ENCODE results near the gene CDH2.

Gene CDH2

GRCh38 chr18:28036488-28036887 is 140.4 kb downstream of the CDH2 start:
- Mint-ChIP-seq H3K27ac (no peak overlapping the region), H3K4me3 (no peak overlapping the region), H3K4me1 (no peaks in the 10 kb centered on the region), H3K9me3 (peaks cover 11% of the 10 kb centered on the region), H3K36me3 (no peaks in the 10 kb centered on the region)
- no peak for DNase-seq (ENCODE audit: low spot score in 2 of 2)
- ATAC-seq = no peak

- H3K4me1 Mint-ChIP-seq = no peaks in the 10 kb centered on the region
These were observed 142.4 kb downstream of the CDH2 start for GRCh38 chr18:28034567-28034966.

GRCh38 chr18:28032177-28032576 is 144.8 kb downstream of the CDH2 start:
- H3K36me3 Mint-ChIP-seq = no peaks in the 10 kb centered on the region
- H3K9me3 Mint-ChIP-seq = peaks cover 11% of the 10 kb centered on the region
- DNase-seq (ENCODE audit: low spot score in 2 of 2) (no peak), ATAC-seq (no peak)
- no peak overlapping the region for H3K27ac Mint-ChIP-seq
- no peaks in the 10 kb centered on the region for H3K4me1 Mint-ChIP-seq
- H3K4me3 Mint-ChIP-seq = no peak overlapping the region

More at GRCh38 chr18:28034567-28034966, 142.4 kb downstream of the CDH2 start:
- Mint-ChIP-seq H3K9me3 (peaks cover 16% of the 10 kb centered on the region), H3K4me3 (no peak overlapping the region), H3K27ac (no peak overlapping the region), H3K36me3 (no peaks in the 10 kb centered on the region)
- ATAC-seq (no peak), DNase-seq (ENCODE audit: low spot score in 2 of 2) (no peak)

GRCh38 chr18:28030458-28030857 is 146.5 kb downstream of the CDH2 start:
- H3K4me1 Mint-ChIP-seq = no peaks in the 10 kb centered on the region
- no peak overlapping the region for H3K4me3 Mint-ChIP-seq
- ATAC-seq (no peak), DNase-seq (ENCODE audit: low spot score in 2 of 2) (no peak)
- H3K9me3 Mint-ChIP-seq = peaks cover 13% of the 10 kb centered on the region
- H3K36me3 Mint-ChIP-seq = no peaks in the 10 kb centered on the region
- H3K27ac Mint-ChIP-seq = no peak overlapping the region

GRCh38 chr18:28027755-28028154 is 149.2 kb downstream of the CDH2 start:
- peaks cover 15% of the 10 kb centered on the region for H3K9me3 Mint-ChIP-seq
- no peaks in the 10 kb centered on the region for H3K4me1 Mint-ChIP-seq
- no peak for ATAC-seq
- DNase-seq (ENCODE audit: low spot score in 2 of 2) = no peak
- H3K4me3 Mint-ChIP-seq = no peak overlapping the region
- no peak overlapping the region for H3K27ac Mint-ChIP-seq
- no peaks in the 10 kb centered on the region for H3K36me3 Mint-ChIP-seq

- Mint-ChIP-seq H3K9me3 (peaks cover 13% of the 10 kb centered on the region), H3K36me3 (no peaks in the 10 kb centered on the region)
- no peak for DNase-seq (ENCODE audit: low spot score in 2 of 2)
These were observed 157.4 kb downstream of the CDH2 start for GRCh38 chr18:28019425-28020108.

GRCh38 chr18:28018351-28018750 is 158.6 kb downstream of the CDH2 start:
- no peak for ATAC-seq
- Mint-ChIP-seq H3K4me3 (no peak overlapping the region), H3K9me3 (peaks cover 15% of the 10 kb centered on the region), H3K27ac (no peak overlapping the region), H3K36me3 (no peaks in the 10 kb centered on the region), H3K4me1 (no peaks in the 10 kb centered on the region)
- no peak for DNase-seq (ENCODE audit: low spot score in 2 of 2)

More at GRCh38 chr18:28019425-28020108, 157.4 kb downstream of the CDH2 start:
- H3K4me1 Mint-ChIP-seq = no peaks in the 10 kb centered on the region
- no peak overlapping the region for H3K27ac Mint-ChIP-seq
- ATAC-seq = no peak
- H3K4me3 Mint-ChIP-seq = no peak overlapping the region

GRCh38 chr18:28015671-28016070 is 161.3 kb downstream of the CDH2 start:
- Mint-ChIP-seq H3K27ac (no peak overlapping the region), H3K9me3 (peaks cover 15% of the 10 kb centered on the region), H3K4me3 (no peak overlapping the region), H3K4me1 (no peaks in the 10 kb centered on the region), H3K36me3 (no peaks in the 10 kb centered on the region)
- ATAC-seq (no peak), DNase-seq (ENCODE audit: low spot score in 2 of 2) (no peak)

GRCh38 chr18:28013066-28013465 is 163.9 kb downstream of the CDH2 start:
- Mint-ChIP-seq H3K9me3 (peaks cover 18% of the 10 kb centered on the region), H3K4me3 (no peak overlapping the region), H3K36me3 (no peaks in the 10 kb centered on the region), H3K27ac (no peak overlapping the region), H3K4me1 (no peaks in the 10 kb centered on the region)
- DNase-seq (ENCODE audit: low spot score in 2 of 2) = no peak
- ATAC-seq = no peak

- Mint-ChIP-seq H3K4me3 (no peak overlapping the region), H3K36me3 (no peaks in the 10 kb centered on the region), H3K9me3 (peaks cover 14% of the 10 kb centered on the region), H3K4me1 (no peaks in the 10 kb centered on the region), H3K27ac (no peak overlapping the region)
- ATAC-seq = no peak
- DNase-seq (ENCODE audit: low spot score in 2 of 2) = no peak
These were observed 164.6 kb downstream of the CDH2 start for GRCh38 chr18:28012336-28012735.

- H3K36me3 Mint-ChIP-seq = no peaks in the 10 kb centered on the region
- H3K9me3 Mint-ChIP-seq = peaks cover 9% of the 10 kb centered on the region
- H3K27ac Mint-ChIP-seq = no peak overlapping the region
- no peak overlapping the region for H3K4me3 Mint-ChIP-seq
- ATAC-seq (no peak), DNase-seq (ENCODE audit: low spot score in 2 of 2) (no peak)
- H3K4me1 Mint-ChIP-seq = no peaks in the 10 kb centered on the region
These were observed 167.3 kb downstream of the CDH2 start for GRCh38 chr18:28009589-28009988.

- no peak overlapping the region for H3K4me3 Mint-ChIP-seq
- no peaks in the 10 kb centered on the region for H3K4me1 Mint-ChIP-seq
- no peaks in the 10 kb centered on the region for H3K36me3 Mint-ChIP-seq
- ATAC-seq (no peak), DNase-seq (ENCODE audit: low spot score in 2 of 2) (no peak)
- H3K27ac Mint-ChIP-seq = no peak overlapping the region
- peaks cover 6% of the 10 kb centered on the region for H3K9me3 Mint-ChIP-seq
These were observed 169.1 kb downstream of the CDH2 start for GRCh38 chr18:28007841-28008240.

GRCh38 chr18:28005164-28005563 is 171.8 kb downstream of the CDH2 start:
- DNase-seq (ENCODE audit: low spot score in 2 of 2) (no peak), ATAC-seq (no peak)
- Mint-ChIP-seq H3K4me3 (no peak overlapping the region), H3K4me1 (no peaks in the 10 kb centered on the region), H3K27ac (no peak overlapping the region), H3K9me3 (peaks cover 8% of the 10 kb centered on the region), H3K36me3 (no peaks in the 10 kb centered on the region)

- DNase-seq (ENCODE audit: low spot score in 2 of 2) (no peak), ATAC-seq (no peak)
- Mint-ChIP-seq H3K4me1 (no peaks in the 10 kb centered on the region), H3K36me3 (no peaks in the 10 kb centered on the region), H3K9me3 (peaks cover 8% of the 10 kb centered on the region), H3K27ac (no peak overlapping the region), H3K4me3 (no peak overlapping the region)
These were observed 172.3 kb downstream of the CDH2 start for GRCh38 chr18:28004606-28005005.

GRCh38 chr18:28003451-28003850 is 173.5 kb downstream of the CDH2 start:
- H3K9me3 Mint-ChIP-seq = peaks cover 10% of the 10 kb centered on the region
- no peak overlapping the region for H3K4me3 Mint-ChIP-seq
- no peak for ATAC-seq
- no peaks in the 10 kb centered on the region for H3K36me3 Mint-ChIP-seq
- DNase-seq (ENCODE audit: low spot score in 2 of 2) = no peak
- H3K27ac Mint-ChIP-seq = no peak overlapping the region
- no peaks in the 10 kb centered on the region for H3K4me1 Mint-ChIP-seq

- Mint-ChIP-seq H3K4me3 (no peak overlapping the region), H3K36me3 (no peaks in the 10 kb centered on the region), H3K4me1 (no peaks in the 10 kb centered on the region), H3K9me3 (peaks cover 10% of the 10 kb centered on the region), H3K27ac (no peak overlapping the region)
- no peak for ATAC-seq
- DNase-seq (ENCODE audit: low spot score in 2 of 2) = no peak
These were observed 174.1 kb downstream of the CDH2 start for GRCh38 chr18:28002841-28003240.

Data from stimulated activated effector memory CD8-positive, alpha-beta T cell treated with anti-CD3 and anti-CD28 coated beads, Interleukin-12 subunit alpha, Interleukin-12 subunit beta, amount 100 ng/mL, for 72 hours (primary cell).